ENCODE measurements around the gene WWP2. TPM values are rescaled to one million over a fixed set of nuclear protein-coding genes. Genes with fewer than 3 reads are reported as not detected.

Gene WWP2
- total and polyA plus RNA-seq, 4 donors = 26.1 to 86.6 (median 43.4) TPM

DNA sequence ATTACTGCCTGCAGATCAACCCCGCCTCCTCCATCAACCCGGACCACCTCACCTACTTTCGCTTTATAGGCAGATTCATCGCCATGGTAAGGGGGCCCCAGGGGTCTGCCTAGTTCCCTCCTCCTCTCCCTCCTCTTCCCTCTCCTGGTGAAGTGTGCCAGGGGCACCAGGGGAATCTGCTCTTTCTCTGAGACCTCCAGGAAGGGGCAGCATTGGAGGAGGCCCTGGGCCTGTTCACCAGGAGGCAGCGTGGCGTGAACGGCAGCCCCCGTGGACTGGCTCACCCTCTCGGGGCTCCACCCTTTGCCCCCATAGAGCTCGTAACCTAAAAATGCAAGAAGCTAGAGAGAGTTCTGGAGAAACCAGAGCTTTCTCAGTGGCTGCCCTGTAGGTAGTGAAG, 171.9 kb downstream of the WWP2 start:
- no peak overlapping the region for H3K4me3 ChIP-seq
- no peak for DNase-seq
- H3K27me3 ChIP-seq (ENCODE audit: control insufficient read depth in 3 of 3, insufficient read depth in 3 of 3, low read length in 2 of 3) = no peaks in the 10 kb centered on the region
- no peaks in the 10 kb centered on the region for H3K4me1 ChIP-seq (ENCODE audit: control insufficient read depth in 5 of 5, insufficient read depth in 5 of 5, low read length in 5 of 5)
- peaks cover 7 to 75% (median 22%) of the 10 kb centered on the region in 4 donors for H3K36me3 ChIP-seq (ENCODE audit: control insufficient read depth in 4 of 4, insufficient read depth in 4 of 4, low read length in 4 of 4)
- no peaks in the 10 kb centered on the region for H3K9me3 ChIP-seq (ENCODE audit: control insufficient read depth in 4 of 4, insufficient read depth in 3 of 4, low read length in 3 of 4)
- no peak overlapping the region for H3K27ac ChIP-seq (ENCODE audit: low read depth in 1 of 2, low read length in 1 of 2)
- no peak for ATAC-seq (ENCODE audit: insufficient read depth, low FRiP score)
- TF ChIP-seq, protein P1, sequence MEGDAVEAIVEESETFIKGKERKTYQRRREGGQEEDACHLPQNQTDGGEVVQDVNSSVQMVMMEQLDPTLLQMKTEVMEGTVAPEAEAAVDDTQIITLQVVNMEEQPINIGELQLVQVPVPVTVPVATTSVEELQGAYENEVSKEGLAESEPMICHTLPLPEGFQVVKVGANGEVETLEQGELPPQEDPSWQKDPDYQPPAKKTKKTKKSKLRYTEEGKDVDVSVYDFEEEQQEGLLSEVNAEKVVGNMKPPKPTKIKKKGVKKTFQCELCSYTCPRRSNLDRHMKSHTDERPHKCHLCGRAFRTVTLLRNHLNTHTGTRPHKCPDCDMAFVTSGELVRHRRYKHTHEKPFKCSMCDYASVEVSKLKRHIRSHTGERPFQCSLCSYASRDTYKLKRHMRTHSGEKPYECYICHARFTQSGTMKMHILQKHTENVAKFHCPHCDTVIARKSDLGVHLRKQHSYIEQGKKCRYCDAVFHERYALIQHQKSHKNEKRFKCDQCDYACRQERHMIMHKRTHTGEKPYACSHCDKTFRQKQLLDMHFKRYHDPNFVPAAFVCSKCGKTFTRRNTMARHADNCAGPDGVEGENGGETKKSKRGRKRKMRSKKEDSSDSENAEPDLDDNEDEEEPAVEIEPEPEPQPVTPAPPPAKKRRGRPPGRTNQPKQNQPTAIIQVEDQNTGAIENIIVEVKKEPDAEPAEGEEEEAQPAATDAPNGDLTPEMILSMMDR (IDR thresholded peaks at IDR 0.05; ENCODE audit: control extremely low read depth, extremely low read depth) = no peak
- no peak overlapping the region for H3K9ac ChIP-seq (ENCODE audit: insufficient read depth in 1 of 2, low read length in 2 of 2)
- WGBS, 2 donors = 81 to 88% methylated on average over 10 of the region's 10 CpGs

DNA sequence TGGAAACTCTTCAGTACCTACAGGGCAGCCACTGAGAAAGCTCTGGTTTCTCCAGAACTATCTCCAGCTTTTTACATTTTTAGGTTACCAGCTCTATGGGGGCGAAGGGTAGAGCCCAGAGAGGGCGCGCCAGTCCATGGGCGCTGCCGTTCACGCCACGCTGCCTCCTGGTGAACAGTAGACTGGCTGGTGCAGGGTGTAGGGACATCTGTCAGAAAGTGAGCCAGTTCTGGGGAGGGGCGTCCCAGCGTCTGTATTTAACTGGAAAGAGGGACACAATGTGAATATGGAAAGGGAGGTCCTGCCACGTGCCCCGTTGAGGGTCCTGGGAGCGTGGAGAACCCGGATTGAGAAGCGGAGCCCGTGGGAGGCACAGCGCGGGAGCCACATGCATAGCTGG, 172.6 kb downstream of the WWP2 start:
- no peaks in the 10 kb centered on the region for H3K9me3 ChIP-seq (ENCODE audit: control insufficient read depth in 4 of 4, insufficient read depth in 3 of 4, low read length in 3 of 4)
- DNase-seq (no peak), ATAC-seq (ENCODE audit: insufficient read depth, low FRiP score) (no peak)
- peaks cover 7 to 77% (median 22%) of the 10 kb centered on the region in 4 donors for H3K36me3 ChIP-seq (ENCODE audit: control insufficient read depth in 4 of 4, insufficient read depth in 4 of 4, low read length in 4 of 4)
- H3K9ac ChIP-seq (ENCODE audit: insufficient read depth in 1 of 2, low read length in 2 of 2) = no peak overlapping the region
- H3K4me3 ChIP-seq = no peak overlapping the region
- 94 to 98% methylated on average over 17 of the region's 17 CpGs for WGBS, 2 donors
- no peaks in the 10 kb centered on the region for H3K4me1 ChIP-seq (ENCODE audit: control insufficient read depth in 5 of 5, insufficient read depth in 5 of 5, low read length in 5 of 5)
- H3K27ac ChIP-seq (ENCODE audit: low read depth in 1 of 2, low read length in 1 of 2) = no peak overlapping the region
- TF ChIP-seq, protein P1 (IDR thresholded peaks at IDR 0.05; ENCODE audit: control extremely low read depth, extremely low read depth) = no peak
- no peaks in the 10 kb centered on the region for H3K27me3 ChIP-seq (ENCODE audit: control insufficient read depth in 3 of 3, insufficient read depth in 3 of 3, low read length in 2 of 3)

DNA sequence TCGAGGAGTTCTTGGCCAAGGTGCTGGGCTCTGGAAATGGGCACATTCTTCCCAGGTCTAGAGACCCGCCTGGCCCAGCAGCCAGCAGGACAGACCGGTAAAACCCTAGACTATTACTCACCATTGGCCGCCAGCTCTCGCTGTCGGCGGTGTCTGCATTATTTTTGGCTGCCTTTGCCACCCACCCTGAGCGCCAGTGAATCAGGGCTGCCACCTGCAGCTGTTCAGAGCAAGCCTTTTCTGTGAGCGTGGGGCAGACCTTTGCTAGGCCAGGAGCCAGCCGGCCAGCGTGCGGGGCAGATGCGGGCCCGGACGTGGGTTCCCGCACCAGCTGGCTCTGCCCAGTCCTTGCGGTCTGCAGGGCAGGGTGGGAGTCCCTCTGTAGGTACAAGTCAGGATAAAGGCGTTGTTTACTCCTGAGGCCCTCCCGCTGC, 173.2 kb downstream of the WWP2 start:
- Histone ChIP-seq H3K27ac (ENCODE audit: low read depth in 1 of 2, low read length in 1 of 2) (no peak overlapping the region), H3K4me1 (ENCODE audit: control insufficient read depth in 5 of 5, insufficient read depth in 5 of 5, low read length in 5 of 5) (no peaks in the 10 kb centered on the region), H3K9ac (ENCODE audit: insufficient read depth in 1 of 2, low read length in 2 of 2) (no peak overlapping the region), H3K9me3 (ENCODE audit: control insufficient read depth in 4 of 4, insufficient read depth in 3 of 4, low read length in 3 of 4) (no peaks in the 10 kb centered on the region), H3K4me3 (no peak overlapping the region), H3K36me3 (ENCODE audit: control insufficient read depth in 4 of 4, insufficient read depth in 4 of 4, low read length in 4 of 4) (peaks cover 7 to 78% (median 23%) of the 10 kb centered on the region in 4 donors), H3K27me3 (ENCODE audit: control insufficient read depth in 3 of 3, insufficient read depth in 3 of 3, low read length in 2 of 3) (no peaks in the 10 kb centered on the region)
- TF ChIP-seq, protein P1 (IDR thresholded peaks at IDR 0.05; ENCODE audit: control extremely low read depth, extremely low read depth) = no peak
- no peak for DNase-seq
- no peak for ATAC-seq (ENCODE audit: insufficient read depth, low FRiP score)
- WGBS, 2 donors = 95 to 98% methylated on average over 19 of the region's 19 CpGs

- ATAC-seq (ENCODE audit: insufficient read depth, low FRiP score) = no peak
- Histone ChIP-seq H3K36me3 (ENCODE audit: control insufficient read depth in 4 of 4, insufficient read depth in 4 of 4, low read length in 4 of 4) (peaks cover 7 to 82% (median 24%) of the 10 kb centered on the region in 4 donors), H3K4me3 (no peak overlapping the region), H3K4me1 (ENCODE audit: control insufficient read depth in 5 of 5, insufficient read depth in 5 of 5, low read length in 5 of 5) (no peaks in the 10 kb centered on the region), H3K27ac (ENCODE audit: low read depth in 1 of 2, low read length in 1 of 2) (no peak overlapping the region), H3K9ac (ENCODE audit: insufficient read depth in 1 of 2, low read length in 2 of 2) (no peak overlapping the region), H3K9me3 (ENCODE audit: control insufficient read depth in 4 of 4, insufficient read depth in 3 of 4, low read length in 3 of 4) (no peaks in the 10 kb centered on the region), H3K27me3 (ENCODE audit: control insufficient read depth in 3 of 3, insufficient read depth in 3 of 3, low read length in 2 of 3) (no peaks in the 10 kb centered on the region)
- TF ChIP-seq, protein P1 (IDR thresholded peaks at IDR 0.05; ENCODE audit: control extremely low read depth, extremely low read depth) = no peak
- WGBS, 2 donors = 96 to 98% methylated on average over 10 of the region's 10 CpGs
- no peak for DNase-seq
Observed at GRCh38 chr16:69935740-69936139, 173.6 kb downstream of the WWP2 start.
